Measurements from ENCODE around the gene GRIN1.

GRIN1 gene

DNA sequence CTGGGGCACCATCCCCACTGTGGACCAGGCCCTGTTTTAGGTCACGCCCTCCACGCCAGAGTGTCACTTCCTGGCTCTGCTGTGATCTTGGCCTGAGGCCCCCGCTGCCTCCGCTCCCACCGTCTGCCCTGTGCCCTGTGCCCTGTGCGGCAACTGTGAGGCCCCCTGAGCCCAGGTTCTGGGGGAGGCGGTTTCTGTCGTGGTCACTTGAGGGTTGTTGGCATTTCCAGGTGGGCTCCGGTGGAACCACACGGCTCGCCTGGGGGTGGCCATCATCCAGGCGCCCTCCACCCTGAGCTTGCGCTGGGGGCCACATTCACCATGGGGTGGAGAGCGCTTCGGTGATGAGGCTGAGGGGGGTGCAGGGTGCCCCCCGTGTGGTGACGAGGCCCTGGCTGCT lies 31.0 kb upstream of the GRIN1 start:
- ChIA-PET CTCF (interaction anchor here (1.7 to 3.4 kb wide), 2 partner anchors 13 to 19 kb away, joined by 3 to 18 read pairs; no protein-coding TSS in a partner anchor), POLR2A (interaction anchor here (1.3 to 1.4 kb wide), 2 partner anchors 12 to 21 kb away, joined by 3 to 4 read pairs; partner anchors contain the start of gene MAN1B1)
- TF ChIP-seq, protein P1, sequence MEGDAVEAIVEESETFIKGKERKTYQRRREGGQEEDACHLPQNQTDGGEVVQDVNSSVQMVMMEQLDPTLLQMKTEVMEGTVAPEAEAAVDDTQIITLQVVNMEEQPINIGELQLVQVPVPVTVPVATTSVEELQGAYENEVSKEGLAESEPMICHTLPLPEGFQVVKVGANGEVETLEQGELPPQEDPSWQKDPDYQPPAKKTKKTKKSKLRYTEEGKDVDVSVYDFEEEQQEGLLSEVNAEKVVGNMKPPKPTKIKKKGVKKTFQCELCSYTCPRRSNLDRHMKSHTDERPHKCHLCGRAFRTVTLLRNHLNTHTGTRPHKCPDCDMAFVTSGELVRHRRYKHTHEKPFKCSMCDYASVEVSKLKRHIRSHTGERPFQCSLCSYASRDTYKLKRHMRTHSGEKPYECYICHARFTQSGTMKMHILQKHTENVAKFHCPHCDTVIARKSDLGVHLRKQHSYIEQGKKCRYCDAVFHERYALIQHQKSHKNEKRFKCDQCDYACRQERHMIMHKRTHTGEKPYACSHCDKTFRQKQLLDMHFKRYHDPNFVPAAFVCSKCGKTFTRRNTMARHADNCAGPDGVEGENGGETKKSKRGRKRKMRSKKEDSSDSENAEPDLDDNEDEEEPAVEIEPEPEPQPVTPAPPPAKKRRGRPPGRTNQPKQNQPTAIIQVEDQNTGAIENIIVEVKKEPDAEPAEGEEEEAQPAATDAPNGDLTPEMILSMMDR (IDR thresholded peaks at IDR 0.05; ENCODE audit: control extremely low read depth, extremely low read depth, low read depth, missing control alignments), result no peak
- DNase-seq (ENCODE audit: extremely low spot score), result no peak

DNA sequence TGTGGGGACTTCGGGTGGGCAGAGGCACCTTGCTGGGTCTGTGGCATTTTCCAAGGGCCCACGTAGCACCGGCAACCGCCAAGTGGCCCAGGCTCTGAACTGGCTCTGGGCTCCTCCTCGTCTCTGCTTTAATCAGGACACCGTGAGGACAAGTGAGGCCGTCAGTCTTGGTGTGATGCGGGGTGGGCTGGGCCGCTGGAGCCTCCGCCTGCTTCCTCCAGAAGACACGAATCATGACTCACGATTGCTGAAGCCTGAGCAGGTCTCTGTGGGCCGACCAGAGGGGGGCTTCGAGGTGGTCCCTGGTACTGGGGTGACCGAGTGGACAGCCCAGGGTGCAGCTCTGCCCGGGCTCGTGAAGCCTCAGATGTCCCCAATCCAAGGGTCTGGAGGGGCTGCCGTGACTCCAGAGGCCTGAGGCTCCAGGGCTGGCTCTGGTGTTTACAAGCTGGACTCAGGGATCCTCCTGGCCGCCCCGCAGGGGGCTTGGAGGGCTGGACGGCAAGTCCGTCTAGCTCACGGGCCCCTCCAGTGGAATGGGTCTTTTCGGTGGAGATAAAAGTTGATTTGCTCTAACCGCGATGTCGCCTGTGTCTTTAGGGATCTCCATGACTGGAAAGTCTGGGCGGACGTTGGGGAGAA lies 30.2 kb upstream of the GRIN1 start:
- POLR2A ChIA-PET, result interaction anchor here (1.4 kb wide), 1 partner anchor 13 kb away, joined by 4 read pairs; no protein-coding TSS in a partner anchor
- TF ChIP-seq, protein P1 (IDR thresholded peaks at IDR 0.05; ENCODE audit: control extremely low read depth, extremely low read depth, low read depth, missing control alignments), result no peak
- DNase-seq (ENCODE audit: extremely low spot score), result peak; percentile 7
- CTCF ChIA-PET, result interaction anchor here (1.0 to 1.4 kb wide), 2 partner anchors 11 to 13 kb away, joined by 4 to 5 read pairs; no protein-coding TSS in a partner anchor

DNA sequence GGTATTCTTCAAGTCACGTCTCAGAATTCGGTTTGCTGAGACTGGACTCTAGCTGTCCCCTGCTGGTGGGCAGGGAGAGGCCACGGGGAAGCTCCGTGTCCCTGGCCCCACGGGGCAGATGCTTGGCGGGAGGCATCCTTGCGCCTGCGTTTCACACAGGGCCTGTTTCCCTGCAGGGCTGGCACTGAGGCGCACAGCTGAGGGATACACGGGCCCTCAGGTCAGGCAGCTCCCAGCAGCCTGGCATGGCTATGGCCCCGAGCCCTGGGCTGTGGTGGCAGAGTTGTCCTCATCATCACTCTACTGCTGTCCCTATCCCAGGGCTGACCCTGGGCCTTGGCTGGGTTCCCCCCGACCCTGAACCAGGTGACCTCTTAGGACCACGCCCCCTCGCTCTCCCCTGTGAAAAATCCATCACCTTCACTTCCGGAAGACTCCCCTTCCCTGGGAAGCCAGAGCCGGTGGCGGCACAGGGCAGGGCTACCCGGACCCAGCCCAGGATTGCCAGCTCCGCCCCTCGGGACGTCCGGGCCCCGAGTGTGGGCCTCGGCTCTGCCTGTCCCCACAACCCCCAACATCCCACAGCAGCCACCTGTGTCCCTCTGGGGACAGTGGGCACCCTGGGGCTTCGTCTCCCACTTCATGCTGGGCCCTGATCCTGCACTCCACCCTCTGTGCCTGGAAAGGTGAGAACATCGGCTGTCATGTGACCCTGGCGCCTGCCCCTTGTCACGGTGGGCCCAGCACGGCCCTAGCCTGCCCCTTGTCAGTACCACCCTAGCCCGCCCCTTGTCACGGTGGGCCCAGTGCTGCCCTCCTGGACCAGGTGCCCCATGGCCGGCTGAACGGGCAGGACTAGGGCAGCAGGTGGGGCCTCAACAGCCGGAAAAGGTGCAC lies 29.5 kb upstream of the GRIN1 start:
- TF ChIP-seq, protein P1 (IDR thresholded peaks at IDR 0.05; ENCODE audit: control extremely low read depth, extremely low read depth, low read depth, missing control alignments), result no peak
- peak; percentile 8 for DNase-seq (ENCODE audit: extremely low spot score)
- POLR2A ChIA-PET, result no interaction called here
- CTCF ChIA-PET, result interaction anchor here (1.0 to 1.4 kb wide), 2 partner anchors 12 to 14 kb away, joined by 4 to 5 read pairs; no protein-coding TSS in a partner anchor

DNA sequence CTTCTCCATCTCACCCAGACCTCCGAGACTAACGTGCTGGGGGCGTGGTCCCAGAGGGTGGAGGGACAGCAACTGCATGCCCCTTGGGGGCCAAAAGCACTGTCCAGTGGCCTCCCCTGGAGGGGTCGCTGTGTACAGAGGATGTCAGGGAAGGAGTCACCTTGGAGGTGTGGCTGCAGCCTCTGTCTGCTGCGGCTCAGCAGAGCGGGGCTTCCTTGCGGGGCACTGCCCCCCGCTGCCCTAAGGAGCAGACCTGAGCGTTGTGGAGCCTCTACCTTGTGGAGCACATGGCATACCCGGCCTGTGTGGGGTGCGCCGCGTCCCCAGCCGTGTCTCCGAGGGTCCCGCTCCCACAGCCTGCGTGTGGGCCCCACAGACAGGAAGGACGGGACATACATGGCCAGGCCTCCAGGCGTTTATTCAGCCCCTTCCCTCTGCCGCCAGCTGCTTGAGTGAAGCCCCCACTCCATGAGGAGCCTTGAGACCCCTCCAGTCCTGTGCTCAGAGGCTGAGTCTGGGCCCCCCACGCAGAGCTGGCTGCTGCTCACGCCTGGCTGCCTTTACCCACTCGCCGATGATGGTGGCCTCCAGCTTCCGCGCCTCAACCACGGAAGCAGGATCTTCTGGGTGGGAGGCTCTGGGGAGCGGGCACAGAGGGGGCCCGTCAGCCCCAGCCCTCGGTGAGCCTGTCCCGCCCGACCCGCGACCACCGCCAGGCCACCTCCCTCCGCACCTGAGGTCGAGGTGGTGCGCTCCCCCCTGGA lies 28.6 kb upstream of the GRIN1 start:
- TF ChIP-seq, protein P1 (IDR thresholded peaks at IDR 0.05; ENCODE audit: control extremely low read depth, extremely low read depth, low read depth, missing control alignments), result no peak
- ChIA-PET CTCF (no interaction called here), POLR2A (no interaction called here)
- DNase-seq (ENCODE audit: extremely low spot score), result peak; percentile 13

DNA sequence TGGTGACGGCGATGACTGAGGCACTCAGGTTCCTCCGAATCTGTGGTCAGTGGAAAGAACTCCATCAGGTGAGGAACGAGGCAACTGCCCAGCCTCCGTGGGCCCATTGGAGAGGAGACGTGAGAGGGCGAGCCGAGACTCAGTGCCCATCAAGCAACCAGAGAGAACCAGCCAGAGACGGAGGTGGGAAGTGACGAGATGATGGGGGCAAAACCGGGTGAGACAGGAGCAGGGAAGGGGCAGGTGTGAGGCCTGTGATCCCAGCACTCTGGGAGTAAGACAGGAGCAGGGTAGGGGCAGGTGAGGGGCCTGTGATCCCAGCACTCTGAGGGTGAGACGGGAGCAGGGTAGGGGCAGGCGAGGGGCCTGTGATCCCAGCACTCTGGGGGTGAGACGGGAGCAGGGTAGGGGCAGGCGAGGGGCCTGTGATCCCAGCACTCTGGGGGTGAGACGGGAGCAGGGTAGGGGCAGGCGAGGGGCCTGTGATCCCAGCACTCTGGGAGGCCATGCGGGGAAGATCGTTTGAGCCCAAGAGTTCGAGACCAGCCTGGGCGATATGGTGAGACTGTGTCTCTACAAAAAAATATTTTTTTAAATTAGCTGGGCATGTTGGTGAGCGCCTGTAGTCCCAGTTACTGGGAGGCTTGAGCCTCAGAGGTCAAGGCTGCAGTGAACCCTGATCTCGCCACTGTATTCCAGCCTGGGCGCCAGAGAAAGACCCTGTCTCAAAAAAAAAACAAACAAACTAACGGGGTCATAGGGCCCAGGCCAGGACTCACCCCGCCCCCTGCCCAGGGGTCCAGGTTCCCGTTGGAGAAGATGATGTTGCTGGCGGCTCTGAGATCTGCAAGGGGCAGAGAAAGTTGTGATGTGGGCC lies 27.8 kb upstream of the GRIN1 start:
- TF ChIP-seq, protein P1 (IDR thresholded peaks at IDR 0.05; ENCODE audit: control extremely low read depth, extremely low read depth, low read depth, missing control alignments), result no peak
- CTCF ChIA-PET, result interaction anchor here (1.1 to 1.3 kb wide), 3 partner anchors 44 to 82 kb away, joined by 3 to 4 read pairs (median 3); no protein-coding TSS in a partner anchor
- POLR2A ChIA-PET, result interaction anchor here (1.0 kb wide), 1 partner anchor 130 kb away, joined by 3 read pairs; the partner anchor contains the start of gene TUBB4B
- no peak for DNase-seq (ENCODE audit: extremely low spot score)
